Right cardiac atrium (tissue), 5 donors: ENCODE data around the gene AOPEP. TPM values are rescaled to one million over a fixed set of nuclear protein-coding genes. Genes with fewer than 3 reads are reported as not detected.

Experiments used
- ATAC-seq, 2 donors: fragments of 200-7000 bp; cut with Tn5 transposase; one replicate each; pipeline versions ENCODE4 v1.8.0 to v1.9.1; 2020; ENCODE audit warnings: moderate library complexity in 2 of 2, mild to moderate bottlenecking in 1 of 2
- DNase-seq, 3 donors: peaks; one replicate each; pipeline ENCODE4 v3.0.0-alpha.2; 2020
- H3K27ac ChIP-seq: one replicate; pipeline ENCODE4 v1.5.1; 2013; ENCODE audit warnings: mild to moderate bottlenecking, low read length, control low read depth, moderate library complexity
- H3K27me3 ChIP-seq: one replicate; pipeline ENCODE4 v1.6.1; 2013; ENCODE audit not compliant: control insufficient read depth, insufficient read depth
- H3K4me1 ChIP-seq: one replicate; pipeline ENCODE4 v1.6.1; 2013; ENCODE audit warnings: low read length; ENCODE audit not compliant: control insufficient read depth, insufficient read depth
- H3K4me3 ChIP-seq: one replicate; pipeline ENCODE4 v1.5.1; 2013; ENCODE audit warnings: low read length, control low read depth
- H3K9me3 ChIP-seq: one replicate; pipeline ENCODE4 v1.6.1; 2013; ENCODE audit warnings: low read length; ENCODE audit not compliant: control insufficient read depth
- WGBS: extraction: QIAGEN DNeasy Blood & Tissue Kit; methylation state at CpG from one replicate; pipeline ENCODE4 v1.1.7; 2013; 5-methylcytosine and 5-hydroxymethylcytosine counted together
- intact Hi-C, 4 donors: fragments of 100-400 bp; cut with DNase I; formaldehyde crosslinking; loops; one replicate each; pipeline versions ENCODE4 v1.11.0 to v1.14.0; 2022 to 2023
- polyA plus RNA-seq: library from polyadenylated mRNA; stranded (reverse); fragments of 200-250 nt; gene quantifications from one replicate; pipeline ENCODE4 v1.2.3, GENCODE V29; 2013
- total RNA-seq, 4 donors: library from RNA; stranded (reverse); fragmentation: NEBNext Ultra II Directional; extraction: Animal tissue kit (Norgen Biotek cat#: 25700); gene quantifications; one replicate each; pipeline ENCODE4 v1.2.1, GENCODE V29; 2021
- donor health status: healthy with polysubstance abuse.
- donor health status: DM: no; HTN: yes; CAD: no.
- donor health status: DM: no; HTN: no; CAD: no.
- donor health status: DM: no; HTN: yes; CAD: no; lungs with severe emphysema.
- donor health status: DM: yes; HTN: yes; CAD: no.

The AOPEP gene
- total and polyA plus RNA-seq, 5 donors: 124 to 170 (median 154) TPM

DNA sequence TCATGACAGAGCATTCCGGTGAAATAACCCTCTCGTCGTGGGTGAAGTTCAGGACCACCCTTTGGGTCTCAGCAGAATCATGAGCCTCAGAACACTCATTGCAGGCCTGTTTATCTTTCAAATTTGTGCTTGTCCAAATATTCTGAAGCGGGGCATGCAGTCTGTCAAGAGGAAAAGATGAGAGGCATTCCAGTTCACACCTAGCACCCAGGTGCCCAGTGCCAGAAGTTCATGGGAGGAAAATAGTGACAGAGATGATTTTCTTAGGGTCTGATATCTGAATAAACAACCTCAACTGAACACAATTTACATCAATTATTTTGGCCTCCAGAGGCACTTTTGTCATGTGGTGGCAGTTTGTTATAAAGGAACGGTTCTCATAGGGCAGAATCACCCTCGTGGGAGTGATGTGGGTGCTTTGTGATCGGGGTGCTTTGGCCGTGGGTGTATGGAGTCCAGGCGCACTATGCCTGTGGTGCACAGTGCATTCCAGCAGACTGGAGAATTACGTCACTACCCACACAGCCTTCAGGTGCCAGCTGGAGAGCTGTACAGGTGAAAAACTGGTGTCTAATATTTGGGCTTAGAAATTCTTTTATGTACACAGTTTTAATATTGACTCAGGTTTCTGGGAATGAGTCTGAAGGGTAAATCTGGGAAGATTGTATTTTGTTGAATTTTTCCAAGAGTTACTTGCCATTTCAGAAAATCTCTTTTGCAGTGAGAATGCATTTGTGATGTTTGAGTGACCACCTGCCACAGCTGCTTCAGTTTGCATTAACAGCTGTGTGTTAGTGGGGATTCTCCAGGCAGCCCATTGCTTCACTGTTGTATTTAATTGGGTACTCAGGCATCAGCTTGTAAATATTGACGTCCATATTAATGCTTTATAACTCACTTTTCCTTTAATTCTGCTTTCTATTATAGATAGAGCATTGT lies 301.7 kb downstream of the AOPEP start:
- H3K27me3 ChIP-seq: no peaks in the 10 kb centered on the region
- WGBS: 65% methylated on average over 11 of the region's 11 CpGs
- no peak overlapping the region for H3K4me3 ChIP-seq
- no peak for DNase-seq
- no peaks in the 10 kb centered on the region for H3K9me3 ChIP-seq
- intact Hi-C loops: loop anchor here in 1 of 4 donors (10.0 kb wide), 2 partner anchors 57 to 243 kb away; no protein-coding TSS in a partner anchor
- ATAC-seq: no peak
- peaks cover 40% of the 10 kb centered on the region for H3K4me1 ChIP-seq
- H3K27ac ChIP-seq: no peak overlapping the region

DNA sequence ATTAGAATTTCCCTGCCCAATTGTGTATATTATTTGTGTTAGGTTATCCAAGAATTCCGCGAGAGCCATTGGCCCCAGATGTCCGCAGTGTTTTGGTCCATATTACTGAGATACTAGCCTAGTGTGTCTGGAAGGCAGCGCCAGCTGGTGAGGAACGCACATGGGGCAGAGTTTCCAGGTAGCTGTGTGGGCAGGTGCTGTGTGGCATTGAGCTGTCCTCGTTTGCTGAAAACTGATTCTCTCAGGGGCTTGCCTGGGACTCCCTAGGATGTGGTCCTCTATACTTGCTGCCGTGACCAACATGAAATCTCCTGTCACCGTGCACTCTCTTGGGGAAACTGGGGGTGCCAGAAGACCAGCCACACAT lies 302.3 kb downstream of the AOPEP start:
- Histone ChIP-seq H3K27ac (no peak overlapping the region), H3K9me3 (no peaks in the 10 kb centered on the region), H3K4me1 (peaks cover 38% of the 10 kb centered on the region), H3K4me3 (no peak overlapping the region), H3K27me3 (no peaks in the 10 kb centered on the region)
- DNase-seq (peak in 1 of 3 donors; percentile 45), ATAC-seq (no peak)
- whole genome bisulfite sequencing: 80% methylated on average over 8 of the region's 8 CpGs
- intact Hi-C loops: loop anchor here in 1 of 4 donors (10.0 kb wide), 2 partner anchors 56 to 244 kb away; no protein-coding TSS in a partner anchor

DNA sequence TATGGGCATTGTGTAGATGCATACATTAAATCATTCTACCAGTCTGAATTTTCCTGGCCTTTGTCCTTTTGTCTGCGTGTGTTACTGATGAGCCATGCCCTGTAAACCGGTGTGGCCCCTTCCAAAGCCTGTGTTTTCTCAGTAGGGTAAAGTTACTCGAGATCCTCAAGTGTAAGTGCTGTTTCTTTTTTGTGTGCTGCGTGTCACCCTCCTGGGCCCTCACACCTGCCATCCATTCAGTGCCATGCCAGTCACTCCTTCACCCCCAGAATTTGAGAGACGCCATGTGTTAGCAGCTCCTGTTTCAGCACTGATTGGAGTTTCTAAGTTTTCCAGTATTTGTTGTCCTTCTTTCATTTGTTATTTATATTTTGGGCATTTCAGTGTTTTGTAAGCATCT lies 302.8 kb downstream of the AOPEP start:
- H3K27ac ChIP-seq: peak overlapping the region; percentile 33
- no peak for DNase-seq
- 68% methylated on average over 5 of the region's 5 CpGs for WGBS
- intact Hi-C loops: loop anchor here in 1 of 4 donors (10.0 kb wide), 2 partner anchors 56 to 244 kb away; no protein-coding TSS in a partner anchor
- H3K9me3 ChIP-seq: no peaks in the 10 kb centered on the region
- H3K27me3 ChIP-seq: no peaks in the 10 kb centered on the region
- no peak for ATAC-seq
- peaks cover 34% of the 10 kb centered on the region for H3K4me1 ChIP-seq
- H3K4me3 ChIP-seq: no peak overlapping the region

DNA sequence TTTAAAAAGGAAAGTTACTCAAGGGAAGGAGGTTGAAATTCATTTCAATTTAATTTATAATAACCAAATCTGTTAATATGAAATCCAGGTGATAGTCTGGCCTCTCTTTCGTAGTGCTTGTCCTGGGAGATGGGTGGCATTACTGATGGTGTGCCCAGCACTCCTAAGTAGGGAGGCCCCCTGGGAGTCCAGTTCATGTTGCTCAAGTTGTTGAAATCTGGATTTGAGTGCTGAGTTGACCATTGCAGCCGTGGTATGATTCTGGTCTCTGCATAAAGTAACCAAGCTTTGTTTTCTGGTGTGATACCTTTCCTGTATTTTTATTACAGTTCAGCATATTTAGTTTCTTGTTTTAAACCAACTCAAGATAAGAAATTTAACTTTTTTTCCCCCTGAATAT lies 303.2 kb downstream of the AOPEP start:
- intact Hi-C loops: loop anchor here in 1 of 4 donors (10.0 kb wide), 2 partner anchors 55 to 245 kb away; no protein-coding TSS in a partner anchor
- ATAC-seq (no peak), DNase-seq (no peak)
- Histone ChIP-seq H3K4me1 (peaks cover 34% of the 10 kb centered on the region), H3K27ac (no peak overlapping the region), H3K4me3 (no peak overlapping the region), H3K27me3 (no peaks in the 10 kb centered on the region), H3K9me3 (no peaks in the 10 kb centered on the region)
- WGBS: 49% methylated on average over 2 of the region's 2 CpGs

DNA sequence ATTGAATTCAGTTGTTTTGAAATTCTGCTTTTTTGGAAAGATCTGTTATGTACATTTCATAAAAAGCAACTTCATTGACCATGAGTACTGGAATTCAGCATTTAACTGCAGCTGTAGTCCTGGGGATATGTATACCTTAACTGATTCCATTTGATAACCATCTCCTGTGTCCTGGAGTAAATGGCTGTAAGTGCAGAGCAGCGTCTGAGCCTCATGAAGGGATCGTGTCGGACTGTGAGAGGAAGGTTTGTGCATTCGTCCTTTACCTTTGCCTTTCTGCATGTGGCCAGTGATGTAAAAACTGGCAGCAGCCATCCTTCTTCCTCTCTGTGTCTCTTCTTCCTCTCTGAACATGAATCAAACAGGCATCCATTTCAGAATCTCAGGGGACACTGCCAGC lies 303.8 kb downstream of the AOPEP start:
- DNase-seq: no peak
- intact Hi-C loops: no loop called here
- ATAC-seq: no peak
- no peak overlapping the region for H3K27ac ChIP-seq
- H3K4me1 ChIP-seq: peaks cover 29% of the 10 kb centered on the region
- H3K4me3 ChIP-seq: no peak overlapping the region
- WGBS: 61% methylated on average over 4 of the region's 4 CpGs
- no peaks in the 10 kb centered on the region for H3K9me3 ChIP-seq
- no peaks in the 10 kb centered on the region for H3K27me3 ChIP-seq

DNA sequence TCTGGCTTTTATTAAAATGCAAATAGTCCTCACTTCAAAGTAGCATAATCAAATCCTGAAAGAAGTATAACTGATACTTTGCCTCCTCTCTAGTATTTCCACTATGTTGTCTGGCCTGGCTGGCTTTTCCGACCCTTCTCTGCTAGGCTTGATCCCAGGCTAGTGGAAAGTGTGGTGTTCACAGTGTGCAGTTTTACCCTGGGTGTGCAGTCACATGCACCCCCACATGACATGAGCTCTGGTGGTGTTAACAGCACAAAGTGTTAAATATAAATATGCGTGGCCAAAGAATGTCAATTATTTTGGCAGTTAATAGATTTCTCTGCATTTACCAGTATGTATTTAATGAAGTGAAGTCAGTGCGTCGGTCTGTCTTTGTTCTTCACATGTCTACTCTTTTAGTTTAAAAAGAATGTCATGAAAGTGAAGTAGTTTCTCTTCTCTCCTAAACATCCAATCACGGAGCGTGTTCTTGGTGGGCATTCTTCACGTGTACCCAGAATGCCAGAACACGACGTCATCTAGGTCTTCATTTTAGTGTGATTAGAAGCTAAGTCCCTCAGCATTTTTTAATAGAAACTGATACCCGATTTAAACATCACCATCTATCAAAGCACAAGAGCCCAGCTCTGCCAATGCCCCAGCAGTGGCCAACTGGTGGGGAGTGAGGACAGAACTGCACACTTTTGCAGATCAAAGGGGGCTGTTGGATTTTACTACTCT lies 304.6 kb downstream of the AOPEP start:
- ATAC-seq: no peak
- 58% methylated on average over 10 of the region's 10 CpGs for WGBS
- DNase-seq: no peak
- Histone ChIP-seq H3K9me3 (no peaks in the 10 kb centered on the region), H3K4me3 (no peak overlapping the region), H3K27ac (peak overlapping the region; percentile 32), H3K27me3 (no peaks in the 10 kb centered on the region), H3K4me1 (peaks cover 29% of the 10 kb centered on the region)
- intact Hi-C loops: no loop called here

DNA sequence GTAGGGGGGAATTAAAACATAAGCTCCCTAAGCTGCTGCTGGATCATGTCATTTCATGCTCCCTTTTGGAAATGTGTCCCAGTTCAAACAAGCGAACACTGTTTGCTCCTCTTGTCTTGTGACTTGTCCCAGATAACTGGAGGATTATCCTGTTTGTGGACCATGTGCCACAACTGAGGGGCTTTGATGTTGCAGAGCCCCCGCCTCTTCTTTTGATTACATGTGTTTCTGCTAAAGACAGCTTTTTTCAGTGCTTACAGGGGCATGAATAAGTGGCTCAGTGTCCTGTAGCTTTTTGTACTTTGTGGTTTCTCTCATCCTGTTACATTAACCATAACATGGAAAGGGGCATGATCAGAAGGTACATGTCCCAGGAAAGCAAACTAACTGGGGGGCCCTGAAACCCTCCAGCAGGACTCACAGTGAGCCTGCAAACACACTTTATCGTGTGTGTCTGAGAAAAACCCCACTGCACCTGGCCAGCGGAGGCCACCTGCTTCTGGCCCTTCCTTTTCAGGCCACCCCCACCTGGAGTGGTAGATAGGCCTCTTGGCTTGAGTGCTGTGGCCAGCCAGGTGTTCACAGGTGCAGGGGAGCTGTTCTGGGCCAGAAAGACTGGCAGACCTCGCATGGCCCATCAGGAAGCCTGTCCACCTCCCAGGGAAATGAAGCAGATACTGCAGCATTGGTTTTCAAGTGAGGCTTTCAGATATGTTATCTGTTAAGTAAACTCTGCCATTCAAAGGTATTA lies 305.4 kb downstream of the AOPEP start:
- Histone ChIP-seq H3K9me3 (no peaks in the 10 kb centered on the region), H3K27me3 (no peaks in the 10 kb centered on the region), H3K27ac (peak overlapping the region; percentile 74), H3K4me3 (no peak overlapping the region), H3K4me1 (peaks cover 31% of the 10 kb centered on the region)
- ATAC-seq: peak; percentile 20 to 22
- DNase-seq: no peak
- intact Hi-C loops: no loop called here
- 73% methylated on average over 5 of the region's 5 CpGs for WGBS

DNA sequence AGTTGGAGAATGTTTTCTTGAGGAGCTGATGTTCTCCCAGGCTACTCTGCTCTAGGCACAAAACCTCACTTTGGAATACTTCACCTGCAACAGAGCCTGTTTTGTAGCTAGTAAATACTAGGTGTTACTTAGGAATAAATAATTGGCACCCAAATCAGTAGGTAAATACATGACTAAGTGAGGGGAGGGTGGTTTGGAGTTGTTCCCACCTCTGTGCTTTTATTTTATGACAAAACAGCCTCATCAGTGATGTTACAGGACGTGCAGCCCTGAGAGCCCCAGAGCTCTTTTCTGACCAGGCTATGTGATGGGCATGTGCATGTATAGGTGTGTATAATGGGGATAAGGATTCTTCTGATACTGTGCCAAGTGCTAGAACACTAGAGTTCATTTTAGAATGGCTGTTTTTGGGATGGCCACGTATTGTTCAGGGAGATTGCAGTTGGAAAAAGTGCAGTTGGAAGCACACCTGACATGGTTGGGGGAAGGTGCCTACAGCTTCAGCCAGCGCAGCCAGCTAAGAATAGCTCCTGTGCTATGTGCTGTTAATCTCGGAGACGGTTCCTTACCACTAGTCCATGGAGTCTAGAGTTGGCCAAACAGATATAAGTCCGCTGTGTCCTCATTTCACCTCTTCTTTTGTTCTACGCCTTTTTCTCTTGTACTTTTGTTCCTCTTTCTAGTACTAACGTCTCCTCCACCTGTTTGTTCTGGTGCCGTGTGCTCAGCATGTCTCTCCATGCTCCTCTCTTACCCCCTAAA lies 306.3 kb downstream of the AOPEP start:
- intact Hi-C loops: no loop called here
- peaks cover 32% of the 10 kb centered on the region for H3K4me1 ChIP-seq

DNA sequence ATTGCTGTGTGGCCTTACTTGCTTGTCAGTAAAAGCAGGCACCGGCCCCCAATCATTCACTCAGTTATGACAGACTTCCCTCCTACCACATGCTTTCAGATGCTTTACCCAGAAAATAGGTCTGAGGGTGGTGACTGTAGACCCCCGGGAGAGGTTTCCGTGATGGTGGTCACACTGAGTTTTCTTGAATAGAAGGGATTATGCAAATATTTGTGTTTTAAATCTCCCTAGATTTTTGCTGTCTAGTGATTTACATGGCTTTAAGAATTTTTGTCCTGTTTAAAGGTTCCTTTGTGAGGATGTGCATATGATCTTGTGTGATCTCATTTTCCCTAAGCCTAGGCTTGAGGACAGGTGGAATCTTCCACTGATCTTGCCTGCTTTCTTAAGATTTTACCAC lies 309.3 kb downstream of the AOPEP start:
- Histone ChIP-seq H3K27ac (no peak overlapping the region), H3K4me3 (no peak overlapping the region), H3K9me3 (no peaks in the 10 kb centered on the region), H3K4me1 (peaks cover 27% of the 10 kb centered on the region), H3K27me3 (no peaks in the 10 kb centered on the region)
- intact Hi-C loops: no loop called here
- ATAC-seq: no peak
- DNase-seq: no peak
- WGBS: 61% methylated on average over 3 of the region's 3 CpGs

More for the DNA sequence above, 306.3 kb downstream of the AOPEP start:
- Histone ChIP-seq H3K4me3 (no peak overlapping the region), H3K27me3 (no peaks in the 10 kb centered on the region), H3K27ac (peak overlapping the region; percentile 74), H3K9me3 (no peaks in the 10 kb centered on the region)
- 41% methylated on average over 9 of the region's 9 CpGs for WGBS
- ATAC-seq: peak; percentile 76 to 79
- no peak for DNase-seq

DNA sequence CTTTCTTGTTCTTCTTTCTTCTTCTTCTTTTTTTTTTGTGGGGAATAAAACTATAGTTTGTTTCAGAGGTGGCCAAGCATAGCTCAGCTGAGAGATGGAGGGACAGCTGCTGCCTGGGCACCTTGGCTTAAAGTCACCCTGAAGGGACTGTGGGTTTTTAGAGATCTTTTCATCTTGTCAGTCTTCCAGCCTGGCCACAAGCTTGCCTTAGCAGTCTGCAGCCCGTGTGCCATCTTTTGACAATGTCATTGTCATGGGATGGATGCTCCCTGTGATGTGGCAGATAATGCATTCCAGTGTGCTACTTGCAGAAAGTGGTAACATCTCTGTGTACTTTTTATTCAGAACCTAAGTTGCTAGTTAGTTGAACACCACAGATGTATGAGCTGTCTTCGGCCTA lies 310.2 kb downstream of the AOPEP start:
- Histone ChIP-seq H3K9me3 (no peaks in the 10 kb centered on the region), H3K27ac (no peak overlapping the region), H3K4me3 (no peak overlapping the region), H3K4me1 (peaks cover 23% of the 10 kb centered on the region), H3K27me3 (no peaks in the 10 kb centered on the region)
- WGBS: 67% methylated on average over 2 of the region's 2 CpGs
- intact Hi-C loops: no loop called here
- ATAC-seq (no peak), DNase-seq (no peak)
